Measurements from ENCODE around the gene CD300E. TPM values are rescaled to one million over a fixed set of nuclear protein-coding genes. Genes with fewer than 3 reads are reported as not detected.

Gene CD300E
- total and polyA plus RNA-seq, 9 donors = 0.11 to 1.1 (median 0.30) TPM

- TF ChIP-seq POLR2A (IDR thresholded peaks at IDR 0.05) (no peak), EP300 (IDR thresholded peaks at IDR 0.05) (no peak), CTCF (IDR thresholded peaks at IDR 0.05) (no peak)
- 74 to 78% (median 74%) methylated on average over 1 of the region's 1 CpG for WGBS, 3 donors
- no peak overlapping the region for H3K27ac ChIP-seq
- no peak for DNase-seq
- no peaks in the 10 kb centered on the region for H3K27me3 ChIP-seq
- no peaks in the 10 kb centered on the region for H3K4me1 ChIP-seq (ENCODE audit: insufficient read depth)
- no peaks in the 10 kb centered on the region for H3K36me3 ChIP-seq
- no peaks in the 10 kb centered on the region for H3K9me3 ChIP-seq
- intact Hi-C loops (cut with DNase I) = no loop called here
- H3K4me3 ChIP-seq = no peak overlapping the region
These were observed 16.3 kb downstream of the CD300E start for GRCh38 chr17:74607221-74607620.

GRCh38 chr17:74606050-74606449 is 17.5 kb downstream of the CD300E start:
- no peaks in the 10 kb centered on the region for H3K27me3 ChIP-seq
- WGBS, 3 donors = 79 to 93% (median 89%) methylated on average over 5 to 8 of the region's 8 CpGs
- no peak for TF ChIP-seq EP300 (IDR thresholded peaks at IDR 0.05)
- TF ChIP-seq POLR2A (IDR thresholded peaks at IDR 0.05) = no peak
- no peak for TF ChIP-seq CTCF (IDR thresholded peaks at IDR 0.05)
- H3K4me3 ChIP-seq = no peak overlapping the region
- H3K36me3 ChIP-seq = no peaks in the 10 kb centered on the region
- intact Hi-C loops (cut with DNase I) = no loop called here
- H3K4me1 ChIP-seq (ENCODE audit: insufficient read depth) = no peaks in the 10 kb centered on the region
- no peak for DNase-seq
- no peaks in the 10 kb centered on the region for H3K9me3 ChIP-seq
- H3K27ac ChIP-seq = no peak overlapping the region

- intact Hi-C loops (cut with DNase I) = no loop called here
- no peak overlapping the region for H3K4me3 ChIP-seq
- no peaks in the 10 kb centered on the region for H3K36me3 ChIP-seq
- DNase-seq = peak in 1 of 5 donors; percentile 62
- H3K9me3 ChIP-seq = no peaks in the 10 kb centered on the region
- no peaks in the 10 kb centered on the region for H3K27me3 ChIP-seq
- no peak for TF ChIP-seq CTCF (IDR thresholded peaks at IDR 0.05)
- no peak for TF ChIP-seq EP300 (IDR thresholded peaks at IDR 0.05)
- no peak for TF ChIP-seq POLR2A (IDR thresholded peaks at IDR 0.05)
- H3K27ac ChIP-seq = no peak overlapping the region
- H3K4me1 ChIP-seq (ENCODE audit: insufficient read depth) = no peaks in the 10 kb centered on the region
- WGBS, 3 donors = 37 to 64% (median 48%) methylated on average over 10 of the region's 10 CpGs
These were observed 18.2 kb downstream of the CD300E start for GRCh38 chr17:74605361-74605760.

GRCh38 chr17:74604761-74605160 is 18.8 kb downstream of the CD300E start:
- H3K9me3 ChIP-seq = no peaks in the 10 kb centered on the region
- H3K4me1 ChIP-seq (ENCODE audit: insufficient read depth) = no peaks in the 10 kb centered on the region
- no peaks in the 10 kb centered on the region for H3K36me3 ChIP-seq
- TF ChIP-seq POLR2A (IDR thresholded peaks at IDR 0.05) (no peak), CTCF (IDR thresholded peaks at IDR 0.05) (no peak), EP300 (IDR thresholded peaks at IDR 0.05) (no peak)
- intact Hi-C loops (cut with DNase I) = no loop called here
- H3K27me3 ChIP-seq = no peaks in the 10 kb centered on the region
- 64 to 76% (median 74%) methylated on average over 10 of the region's 10 CpGs for WGBS, 3 donors
- no peak for DNase-seq
- no peak overlapping the region for H3K27ac ChIP-seq
- H3K4me3 ChIP-seq = no peak overlapping the region
